ENCODE data around the gene KLHL29. TPM values are rescaled to one million over a fixed set of nuclear protein-coding genes. Genes with fewer than 3 reads are reported as not detected.

The KLHL29 gene
- total RNA-seq, 1 donor from 2014 or later, result 17.5 TPM

DNA sequence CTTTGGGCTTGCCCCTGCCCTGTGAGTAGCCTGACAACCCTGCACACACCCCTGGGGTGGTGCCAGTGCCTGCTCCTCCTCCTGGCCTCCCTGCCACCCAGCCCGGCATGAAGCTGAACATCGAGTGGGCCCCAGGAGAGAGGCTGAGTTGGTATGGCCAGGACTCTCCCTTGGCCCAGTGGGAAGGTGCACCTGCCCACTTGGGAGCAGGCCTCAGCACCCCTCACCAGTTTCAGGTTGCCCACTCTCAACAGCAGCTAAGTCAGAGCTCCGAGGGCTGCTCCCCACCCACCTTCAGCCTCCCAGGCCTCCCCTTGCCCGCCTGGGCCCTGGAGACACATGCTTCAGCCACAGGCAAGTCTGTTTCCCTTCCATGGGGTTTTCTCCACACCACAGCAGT lies 203.1 kb downstream of the KLHL29 start:
- no peaks in the 10 kb centered on the region for H3K9me3 Mint-ChIP-seq (ENCODE audit: unreplicated experiment)
- H3K27me3 Mint-ChIP-seq (ENCODE audit: unreplicated experiment), result peaks cover 6% of the 10 kb centered on the region
- TF ChIP-seq, protein P1, sequence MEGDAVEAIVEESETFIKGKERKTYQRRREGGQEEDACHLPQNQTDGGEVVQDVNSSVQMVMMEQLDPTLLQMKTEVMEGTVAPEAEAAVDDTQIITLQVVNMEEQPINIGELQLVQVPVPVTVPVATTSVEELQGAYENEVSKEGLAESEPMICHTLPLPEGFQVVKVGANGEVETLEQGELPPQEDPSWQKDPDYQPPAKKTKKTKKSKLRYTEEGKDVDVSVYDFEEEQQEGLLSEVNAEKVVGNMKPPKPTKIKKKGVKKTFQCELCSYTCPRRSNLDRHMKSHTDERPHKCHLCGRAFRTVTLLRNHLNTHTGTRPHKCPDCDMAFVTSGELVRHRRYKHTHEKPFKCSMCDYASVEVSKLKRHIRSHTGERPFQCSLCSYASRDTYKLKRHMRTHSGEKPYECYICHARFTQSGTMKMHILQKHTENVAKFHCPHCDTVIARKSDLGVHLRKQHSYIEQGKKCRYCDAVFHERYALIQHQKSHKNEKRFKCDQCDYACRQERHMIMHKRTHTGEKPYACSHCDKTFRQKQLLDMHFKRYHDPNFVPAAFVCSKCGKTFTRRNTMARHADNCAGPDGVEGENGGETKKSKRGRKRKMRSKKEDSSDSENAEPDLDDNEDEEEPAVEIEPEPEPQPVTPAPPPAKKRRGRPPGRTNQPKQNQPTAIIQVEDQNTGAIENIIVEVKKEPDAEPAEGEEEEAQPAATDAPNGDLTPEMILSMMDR (IDR thresholded peaks at IDR 0.05; ENCODE audit: unreplicated experiment), result no peak
- no peak overlapping the region for H3K4me3 Mint-ChIP-seq (ENCODE audit: unreplicated experiment)
- peaks cover 3% of the 10 kb centered on the region for H3K36me3 Mint-ChIP-seq (ENCODE audit: low read depth, unreplicated experiment)
- H3K27ac Mint-ChIP-seq (ENCODE audit: unreplicated experiment), result no peak overlapping the region
- peaks cover 30% of the 10 kb centered on the region for H3K4me1 Mint-ChIP-seq (ENCODE audit: unreplicated experiment)
- DNase-seq (ENCODE audit: low spot score), result no peak

DNA sequence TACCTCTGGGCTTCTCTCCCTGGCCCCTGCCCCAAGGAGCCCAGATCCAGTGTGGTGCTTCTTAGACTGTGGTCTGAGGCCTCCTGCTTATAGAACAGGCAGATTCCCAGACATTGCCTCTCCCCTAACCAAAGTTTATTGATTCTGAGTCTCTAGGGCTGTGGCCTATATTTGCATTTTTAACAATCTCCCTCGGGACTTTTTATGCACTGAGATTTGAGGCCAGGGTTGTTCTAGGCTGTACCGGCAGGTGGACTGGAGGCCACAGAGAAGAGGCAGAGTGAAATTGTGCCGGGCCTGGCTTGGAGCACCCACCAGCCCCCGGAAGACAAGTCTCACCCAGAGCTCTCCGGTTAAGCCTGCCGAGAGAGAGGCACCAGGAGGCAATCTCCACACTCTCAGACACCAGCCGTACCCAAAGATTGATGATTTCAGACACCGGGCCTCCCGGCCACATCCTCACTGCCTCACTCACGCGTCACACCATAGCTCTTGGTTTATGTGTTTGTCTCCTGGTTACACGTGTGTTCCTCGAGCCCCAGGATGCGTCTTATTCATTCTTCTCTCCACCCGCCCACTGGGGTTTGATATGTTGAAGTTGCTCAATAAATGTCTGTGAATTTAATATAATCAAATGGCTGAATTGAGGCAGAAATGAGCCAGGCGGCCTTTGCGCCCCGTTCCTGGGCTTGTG lies 203.7 kb downstream of the KLHL29 start:
- DNase-seq (ENCODE audit: low spot score), result no peak
- Mint-ChIP-seq H3K27ac (ENCODE audit: unreplicated experiment) (no peak overlapping the region), H3K4me3 (ENCODE audit: unreplicated experiment) (no peak overlapping the region), H3K36me3 (ENCODE audit: low read depth, unreplicated experiment) (peaks cover 3% of the 10 kb centered on the region), H3K4me1 (ENCODE audit: unreplicated experiment) (peaks cover 36% of the 10 kb centered on the region), H3K27me3 (ENCODE audit: unreplicated experiment) (peaks cover 6% of the 10 kb centered on the region), H3K9me3 (ENCODE audit: unreplicated experiment) (no peaks in the 10 kb centered on the region)
- TF ChIP-seq, protein P1 (IDR thresholded peaks at IDR 0.05; ENCODE audit: unreplicated experiment), result no peak

DNA sequence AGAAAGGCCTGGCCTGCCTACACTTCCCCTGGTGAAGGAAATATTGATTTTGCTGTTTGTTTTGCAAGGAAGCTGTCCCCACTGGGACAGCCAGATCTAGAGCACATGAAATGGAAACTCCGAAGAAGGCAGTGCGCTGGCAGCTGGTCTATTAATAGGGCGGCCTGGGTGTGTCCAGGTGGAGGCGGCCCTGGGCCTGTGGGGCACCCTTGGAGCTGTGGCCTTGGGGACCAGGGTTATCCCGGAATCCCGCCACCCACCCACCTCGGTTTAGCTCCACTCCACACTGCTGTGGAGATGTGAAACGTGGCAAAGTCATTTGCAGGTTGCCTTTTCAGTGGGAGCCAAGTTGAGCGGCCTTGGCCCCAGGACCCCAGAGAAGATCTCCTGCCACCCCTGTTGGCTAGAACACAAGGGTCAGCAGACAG lies 204.3 kb downstream of the KLHL29 start:
- Mint-ChIP-seq H3K9me3 (ENCODE audit: unreplicated experiment) (no peaks in the 10 kb centered on the region), H3K4me1 (ENCODE audit: unreplicated experiment) (peaks cover 36% of the 10 kb centered on the region), H3K27ac (ENCODE audit: unreplicated experiment) (no peak overlapping the region), H3K4me3 (ENCODE audit: unreplicated experiment) (no peak overlapping the region), H3K36me3 (ENCODE audit: low read depth, unreplicated experiment) (peaks cover 3% of the 10 kb centered on the region), H3K27me3 (ENCODE audit: unreplicated experiment) (peaks cover 6% of the 10 kb centered on the region)
- no peak for DNase-seq (ENCODE audit: low spot score)
- TF ChIP-seq, protein P1 (IDR thresholded peaks at IDR 0.05; ENCODE audit: unreplicated experiment), result no peak

DNA sequence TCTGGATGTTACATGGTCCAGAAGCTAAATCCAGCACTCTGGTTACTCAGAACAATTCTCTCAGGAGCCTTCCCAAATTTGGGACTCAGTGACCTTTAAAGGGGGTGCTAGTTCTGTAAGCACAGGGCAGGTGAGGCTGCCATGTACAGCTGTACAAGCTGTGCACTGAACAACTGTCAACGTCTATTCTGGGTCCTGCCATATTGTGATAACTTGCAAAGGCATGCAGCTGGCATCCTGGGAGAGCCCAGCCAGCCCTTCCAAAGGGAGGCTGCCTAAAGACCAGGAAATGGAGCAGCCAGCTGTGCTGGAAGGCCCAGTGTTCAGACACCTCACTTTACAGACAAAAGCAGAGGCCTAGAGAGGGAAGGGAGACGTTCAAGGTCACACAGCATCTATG lies 204.8 kb downstream of the KLHL29 start:
- DNase-seq (ENCODE audit: low spot score), result no peak
- peaks cover 6% of the 10 kb centered on the region for H3K27me3 Mint-ChIP-seq (ENCODE audit: unreplicated experiment)
- no peak overlapping the region for H3K27ac Mint-ChIP-seq (ENCODE audit: unreplicated experiment)
- no peak overlapping the region for H3K4me3 Mint-ChIP-seq (ENCODE audit: unreplicated experiment)
- H3K4me1 Mint-ChIP-seq (ENCODE audit: unreplicated experiment), result peaks cover 40% of the 10 kb centered on the region
- TF ChIP-seq, protein P1 (IDR thresholded peaks at IDR 0.05; ENCODE audit: unreplicated experiment), result no peak
- peaks cover 3% of the 10 kb centered on the region for H3K36me3 Mint-ChIP-seq (ENCODE audit: low read depth, unreplicated experiment)
- no peaks in the 10 kb centered on the region for H3K9me3 Mint-ChIP-seq (ENCODE audit: unreplicated experiment)

DNA sequence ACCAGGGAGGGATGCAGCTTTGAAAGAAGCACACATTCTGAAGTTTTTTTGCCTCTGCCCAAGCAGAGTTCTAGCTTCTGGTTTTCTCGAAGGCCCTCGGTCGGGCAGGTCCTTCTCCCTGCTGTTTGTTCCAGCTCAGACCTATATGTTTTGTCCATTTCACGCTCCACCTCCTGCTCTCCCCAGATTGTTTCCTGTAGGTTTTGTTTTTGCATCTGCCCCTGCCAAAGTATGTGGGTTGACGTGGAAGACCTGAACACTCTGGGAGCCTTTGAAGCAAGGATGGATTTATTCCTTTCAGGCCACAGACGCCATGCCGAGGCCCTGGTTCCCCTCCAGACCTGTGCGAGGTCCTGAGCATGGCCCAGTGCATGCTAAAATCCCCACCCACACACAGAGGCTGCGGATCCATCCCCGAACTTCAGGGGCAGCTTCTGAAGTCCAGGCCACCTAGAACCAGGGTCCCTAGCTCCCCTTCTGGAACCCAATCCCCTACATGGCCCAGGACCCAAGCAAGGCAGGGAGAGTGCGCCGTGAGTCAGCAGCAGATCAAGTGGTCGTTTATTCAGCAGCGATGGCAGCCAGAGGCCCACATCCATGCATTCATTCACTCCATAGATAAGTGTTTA lies 205.4 kb downstream of the KLHL29 start:
- Mint-ChIP-seq H3K36me3 (ENCODE audit: low read depth, unreplicated experiment) (peaks cover 3% of the 10 kb centered on the region), H3K9me3 (ENCODE audit: unreplicated experiment) (no peaks in the 10 kb centered on the region), H3K27me3 (ENCODE audit: unreplicated experiment) (peaks cover 6% of the 10 kb centered on the region), H3K4me1 (ENCODE audit: unreplicated experiment) (peaks cover 46% of the 10 kb centered on the region), H3K4me3 (ENCODE audit: unreplicated experiment) (no peak overlapping the region), H3K27ac (ENCODE audit: unreplicated experiment) (peak overlapping the region; percentile 95)
- TF ChIP-seq, protein P1 (IDR thresholded peaks at IDR 0.05; ENCODE audit: unreplicated experiment), result no peak
- no peak for DNase-seq (ENCODE audit: low spot score)

Data from endothelial cell (in vitro differentiated cells).